Ishikawa (cell line): ENCODE data around the gene GARIN5A.

ENCODE experiments used
- CEBPB ChIP-seq: IDR thresholded peaks from 2 replicates; pipeline ENCODE4 v1.6.1; 2012
- EGR1 ChIP-seq: IDR thresholded peaks from 2 replicates; pipeline ENCODE4 v1.6.1; 2012
- EP300 ChIP-seq: IDR thresholded peaks from 2 replicates; pipeline ENCODE4 v1.6.1; 2012; ENCODE audit warnings: borderline replicate concordance
- MAX ChIP-seq: IDR thresholded peaks from 2 replicates; pipeline ENCODE4 v1.6.1; 2012
- NFIC ChIP-seq: IDR thresholded peaks from 2 replicates; pipeline ENCODE4 v1.6.1; 2012
- RAD21 ChIP-seq: IDR thresholded peaks from 2 replicates; pipeline ENCODE4 v1.6.1; 2012; ENCODE audit warnings: low read depth
- TAF1 ChIP-seq: IDR thresholded peaks from 2 replicates; pipeline ENCODE4 v1.6.1; 2012; ENCODE audit warnings: low read depth, mild to moderate bottlenecking
- TCF12 ChIP-seq: IDR thresholded peaks from 2 replicates; pipeline ENCODE4 v1.6.1; 2012; ENCODE audit warnings: low read depth
- USF1 ChIP-seq: IDR thresholded peaks from 2 replicates; pipeline ENCODE4 v1.6.1; 2012
- YY1 ChIP-seq: IDR thresholded peaks from 2 replicates; pipeline ENCODE4 v1.6.1; 2012; ENCODE audit warnings: low read depth

GRCh38 chr19:50515168-50515561 is 38.5 kb upstream of the GARIN5A start:
- no peak for TF ChIP-seq TCF12
- TF ChIP-seq MAX, result no peak
- TF ChIP-seq CEBPB, result no peak
- TF ChIP-seq EGR1, result no peak
- TF ChIP-seq YY1, result no peak
- no peak for TF ChIP-seq RAD21
- no peak for TF ChIP-seq TAF1
- no peak for TF ChIP-seq USF1
- no peak for TF ChIP-seq EP300
- no peak for TF ChIP-seq NFIC
